A549 treated with CORT108297 at 1 μM for 4 hours (cell line): Measurements from ENCODE around the gene ALG2. TPM values are rescaled to one million over a fixed set of nuclear protein-coding genes. Genes with fewer than 3 reads are reported as not detected.

Experiments used
- total RNA-seq: library from RNA; stranded (reverse); fragments of 200-300 nt; extraction: Qiagen RNA extraction; gene quantifications from 5 replicates; pipeline ENCODE4 v1.2.3, GENCODE V29; 2022

The ALG2 gene
- 49.0 to 54.7 TPM (median 50.7 TPM) in 5 replicates for total RNA-seq

GRCh38 chr9:99221621-99222415 lies at the start of gene ALG2, which contains the start of gene SEC61B:
Gene ALG2, minus strand, starts transcription at chr9:99221942. Its CDS starts 48 bp downstream, at chr9:99221894.
Gene SEC61B, plus strand, starts transcription at chr9:99222282. Its CDS starts 82 bp downstream, at chr9:99222364.

Other genes starting within 250 kb of the ALG2 start
- 42.6 to 90.6 TPM (median 66.1 TPM) in 5 replicates for gene TGFBR1, start 116.8 kb downstream of the ALG2 start, total RNA-seq
- gene SEC61B, start 340 bp upstream of the ALG2 start, total RNA-seq = 274 to 365 TPM (median 314 TPM) in 5 replicates